MM.1S (cell line): ENCODE measurements around the gene NOTUM.

Source experiments
- EZH2 ChIP-seq: fragments of 300-600 bp; sonication (generic); optimal IDR thresholded peaks from 2 replicates; pipeline ENCODE3; 2017; ENCODE audit warnings: low read depth, mild to moderate bottlenecking, antibody characterized with exemption, low read length, mixed read lengths
- EZH2phosphoT487 ChIP-seq: fragments of 300-600 bp; sonication (generic); IDR thresholded peaks from 2 replicates; pipeline ENCODE4 v1.6.1; 2018; ENCODE audit warnings: antibody characterized with exemption, low read length
- TF ChIP-seq, protein P1 (sequence below): fragments of 300-600 bp; sonication (generic); IDR thresholded peaks from 2 replicates; pipeline ENCODE4 v1.5.1; 2016; ENCODE audit warnings: antibody characterized with exemption, low read length, mixed read lengths

DNA sequence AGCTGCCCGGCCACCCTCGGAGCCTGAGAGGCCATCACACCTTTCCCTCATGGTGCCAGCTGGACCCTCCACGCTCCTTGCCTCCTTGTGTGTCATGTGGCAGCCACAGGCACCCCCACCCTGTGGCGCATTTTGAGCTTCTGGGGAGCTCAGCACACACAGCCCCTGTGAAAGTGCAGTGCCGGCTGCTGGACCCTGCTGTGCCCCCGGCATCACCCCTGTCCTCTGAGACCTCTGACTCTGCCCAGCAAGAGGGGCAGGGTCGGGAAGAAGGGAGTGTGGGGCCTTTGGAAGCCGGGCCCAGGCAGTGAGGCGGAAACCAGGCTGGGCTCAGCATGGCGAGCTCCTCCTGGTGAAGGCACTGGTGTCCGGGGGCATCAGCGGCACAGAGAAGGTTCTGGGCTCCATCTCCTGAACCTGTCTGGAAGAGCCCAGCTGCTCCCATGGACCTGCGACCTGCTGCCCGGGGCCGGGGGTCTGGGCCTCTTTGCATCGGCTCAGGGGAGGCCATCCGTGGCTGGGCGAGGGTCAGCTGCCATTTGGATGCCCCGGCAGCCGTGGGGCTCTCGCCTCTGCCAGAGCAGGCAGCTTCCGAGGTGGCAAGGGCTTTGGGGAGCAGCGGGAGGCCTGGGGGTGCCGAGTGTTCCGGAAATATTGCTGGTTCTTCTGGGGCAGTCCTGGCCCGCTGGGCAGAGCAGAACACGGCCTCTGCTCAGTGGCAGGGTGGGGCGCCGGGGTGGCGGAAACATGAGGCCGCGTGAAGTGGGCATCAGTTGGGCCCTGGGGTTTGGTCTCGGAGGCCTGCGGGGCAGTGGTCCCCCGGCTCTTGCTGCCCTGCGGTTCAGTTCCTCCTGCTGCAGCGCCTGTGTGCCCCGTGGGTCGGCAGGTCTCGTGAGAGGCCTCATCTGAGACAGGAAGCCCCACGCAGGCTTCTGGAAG, 43.8 kb upstream of the NOTUM start:
- TF ChIP-seq, protein P1, sequence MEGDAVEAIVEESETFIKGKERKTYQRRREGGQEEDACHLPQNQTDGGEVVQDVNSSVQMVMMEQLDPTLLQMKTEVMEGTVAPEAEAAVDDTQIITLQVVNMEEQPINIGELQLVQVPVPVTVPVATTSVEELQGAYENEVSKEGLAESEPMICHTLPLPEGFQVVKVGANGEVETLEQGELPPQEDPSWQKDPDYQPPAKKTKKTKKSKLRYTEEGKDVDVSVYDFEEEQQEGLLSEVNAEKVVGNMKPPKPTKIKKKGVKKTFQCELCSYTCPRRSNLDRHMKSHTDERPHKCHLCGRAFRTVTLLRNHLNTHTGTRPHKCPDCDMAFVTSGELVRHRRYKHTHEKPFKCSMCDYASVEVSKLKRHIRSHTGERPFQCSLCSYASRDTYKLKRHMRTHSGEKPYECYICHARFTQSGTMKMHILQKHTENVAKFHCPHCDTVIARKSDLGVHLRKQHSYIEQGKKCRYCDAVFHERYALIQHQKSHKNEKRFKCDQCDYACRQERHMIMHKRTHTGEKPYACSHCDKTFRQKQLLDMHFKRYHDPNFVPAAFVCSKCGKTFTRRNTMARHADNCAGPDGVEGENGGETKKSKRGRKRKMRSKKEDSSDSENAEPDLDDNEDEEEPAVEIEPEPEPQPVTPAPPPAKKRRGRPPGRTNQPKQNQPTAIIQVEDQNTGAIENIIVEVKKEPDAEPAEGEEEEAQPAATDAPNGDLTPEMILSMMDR = no peak
- TF ChIP-seq EZH2 (no peak), EZH2phosphoT487 (no peak)
